GM19455 (cell line): ENCODE measurements around the gene THAP5.
"Not testable (repeated sequence)": the region's sequence is repeated elsewhere in the genome, so short reads cannot be mapped to it uniquely, and the experiment has no call there.

ENCODE experiments used
- ATAC-seq: cut with Tn5 transposase; IDR thresholded peaks from one replicate; pipeline ENCODE4 v1.9.1; 2021; ENCODE audit not compliant: unreplicated experiment

Gene THAP5

DNA sequence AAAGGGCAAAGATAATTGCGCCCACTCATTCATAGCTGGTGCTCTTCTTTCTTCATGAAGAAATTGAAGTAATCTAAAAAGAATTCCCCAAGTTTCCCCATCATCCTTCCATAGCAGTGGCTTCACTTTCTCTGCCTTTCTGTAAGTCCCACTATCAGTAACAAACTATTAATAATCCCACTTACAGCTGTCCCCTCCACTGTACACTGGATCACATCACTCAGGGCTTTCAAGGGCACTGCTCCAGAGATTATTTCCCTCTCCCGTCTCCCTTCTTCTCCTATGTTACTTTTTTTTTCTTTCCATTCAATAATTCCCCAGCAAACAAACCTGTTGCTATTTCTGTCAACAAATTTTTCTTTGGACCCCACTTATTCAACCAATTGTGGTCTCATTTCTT is 16.3 kb upstream of the THAP5 start:
- no peak for ATAC-seq

- no peak for ATAC-seq
Observed at GRCh38 chr7:108584211-108584610, 14.7 kb upstream of the THAP5 start.

- no peak for ATAC-seq
Observed at GRCh38 chr7:108581655-108582491, 12.4 kb upstream of the THAP5 start.

GRCh38 chr7:108580298-108580697 is 10.8 kb upstream of the THAP5 start:
- ATAC-seq = no peak

GRCh38 chr7:108578937-108579336 is 9.4 kb upstream of the THAP5 start:
- ATAC-seq = no peak

GRCh38 chr7:108576116-108576515 is 6.6 kb upstream of the THAP5 start:
- ATAC-seq = no peak

- no peak for ATAC-seq
Observed at GRCh38 chr7:108575156-108575555, 5.7 kb upstream of the THAP5 start.

DNA sequence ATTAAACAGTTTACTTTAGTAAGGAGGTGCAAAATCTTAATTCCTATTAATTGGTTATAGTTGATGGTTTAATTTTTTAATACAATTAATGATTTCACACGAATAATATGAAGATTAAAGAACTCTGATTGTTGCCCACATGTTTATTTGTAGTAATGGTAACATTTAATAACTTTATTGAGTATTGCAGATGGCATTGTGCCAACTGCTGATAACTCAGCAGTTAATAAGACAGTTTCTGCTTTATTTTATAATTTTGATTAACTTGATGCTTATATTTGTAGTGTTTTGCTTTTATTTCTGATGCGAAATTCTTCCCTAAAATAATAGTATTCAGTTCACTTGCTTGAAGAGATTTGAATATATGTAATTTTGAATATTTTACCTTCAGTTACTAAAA is 3.0 kb upstream of the THAP5 start:
- no peak for ATAC-seq

DNA sequence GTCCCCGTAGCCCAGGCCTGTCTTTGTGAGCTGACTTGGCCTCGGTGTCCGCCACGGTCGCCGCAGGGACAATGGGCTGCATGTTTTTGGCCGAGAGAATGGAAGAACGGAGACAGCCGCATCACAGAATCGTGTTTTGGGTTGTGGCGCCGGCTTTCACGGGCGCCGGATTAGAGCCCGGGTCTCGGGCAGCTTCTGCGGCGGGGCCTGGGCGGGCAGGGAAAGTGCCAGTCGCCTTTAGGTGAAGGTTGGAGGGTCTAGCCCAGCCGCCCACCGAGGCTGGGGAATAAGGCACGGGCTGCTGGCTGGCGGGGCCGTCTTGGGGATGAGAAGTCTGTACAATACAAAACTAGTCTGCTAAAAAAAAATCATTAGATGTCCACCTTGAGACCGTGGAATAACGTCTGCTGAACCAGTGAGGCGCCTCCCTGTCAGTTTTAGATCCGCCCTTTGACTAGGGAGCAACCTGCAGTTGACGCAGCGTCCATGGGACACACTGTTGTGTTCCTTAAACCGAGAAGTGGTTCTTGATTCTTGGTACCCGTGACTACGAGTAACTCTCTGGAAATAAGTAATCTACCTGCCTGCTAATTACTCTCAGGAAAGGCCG is 745 bp upstream of the THAP5 start:
- peak; percentile 28 for ATAC-seq

DNA sequence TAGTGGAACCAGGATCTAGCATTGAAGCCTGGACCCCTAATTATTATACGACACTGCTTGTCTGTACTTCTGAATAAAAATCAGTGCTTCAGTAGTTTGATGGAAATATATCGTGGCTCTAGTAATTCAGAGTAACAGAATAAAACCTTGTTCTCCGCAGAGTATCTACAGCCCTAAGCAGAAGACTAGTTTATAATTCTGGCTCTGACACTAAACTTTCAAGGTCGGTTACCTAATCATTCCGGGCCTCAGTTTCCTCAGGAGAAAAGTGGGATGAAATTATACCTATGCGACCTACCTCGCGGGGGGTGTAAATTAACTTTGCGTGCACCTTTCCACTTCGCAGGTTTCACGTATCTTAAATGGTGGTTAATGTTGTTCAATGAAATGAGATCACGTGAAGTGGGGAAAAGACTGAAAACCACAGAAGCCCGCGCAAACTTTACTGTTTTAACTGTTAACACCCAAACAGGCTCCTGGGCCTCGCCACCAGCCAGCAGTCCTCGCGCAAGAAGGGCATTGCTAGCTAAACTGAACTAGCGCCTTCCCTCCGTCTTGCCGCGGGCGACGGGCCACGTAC is 615 bp downstream of the THAP5 start:
- ATAC-seq = no peak

- no peak for ATAC-seq
Observed at GRCh38 chr7:108565987-108566386, 3.5 kb downstream of the THAP5 start.

- no peak for ATAC-seq
Observed at GRCh38 chr7:108561047-108561619, 8.4 kb downstream of the THAP5 start.

DNA sequence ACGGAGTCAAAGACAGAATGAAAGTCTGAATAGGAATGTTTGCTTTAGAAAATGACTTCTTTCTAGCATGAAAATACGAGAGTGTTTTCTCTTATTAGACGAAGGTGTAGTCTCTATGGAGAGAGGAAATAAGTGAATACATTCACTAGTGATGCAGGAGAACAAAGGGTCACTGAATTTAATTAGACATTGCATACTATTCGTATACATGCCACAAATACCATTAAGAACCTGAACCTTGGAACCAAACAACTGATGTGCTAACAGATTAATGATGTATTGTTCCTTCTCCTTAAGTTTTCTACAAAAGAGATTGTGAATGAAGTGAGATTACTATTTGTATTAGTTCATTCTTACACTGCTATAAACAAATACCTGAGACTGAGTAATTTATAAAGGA is 10.3 kb downstream of the THAP5 start:
- no peak for ATAC-seq

- no peak for ATAC-seq
Observed at GRCh38 chr7:108557617-108558016, 11.9 kb downstream of the THAP5 start.

DNA sequence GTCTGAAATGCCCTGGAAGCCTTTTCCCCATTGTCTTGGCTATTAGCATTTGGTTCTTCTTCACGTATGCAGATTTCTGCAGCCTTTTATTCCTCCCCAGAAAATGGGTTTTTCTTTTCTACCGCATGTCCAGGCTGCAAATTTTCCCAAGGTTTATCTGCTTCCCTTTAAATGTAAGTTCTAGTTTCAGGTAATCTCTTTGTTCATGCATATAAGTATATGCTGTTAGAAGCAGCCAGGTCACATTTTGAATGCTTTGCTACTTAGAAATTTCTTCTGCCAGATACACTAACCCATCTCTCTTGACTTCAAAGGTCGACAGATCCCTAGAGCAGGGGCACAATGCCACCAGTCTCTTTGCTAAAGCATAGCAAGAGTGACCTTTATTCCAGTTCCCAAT is 12.3 kb downstream of the THAP5 start:
- ATAC-seq = no peak

DNA sequence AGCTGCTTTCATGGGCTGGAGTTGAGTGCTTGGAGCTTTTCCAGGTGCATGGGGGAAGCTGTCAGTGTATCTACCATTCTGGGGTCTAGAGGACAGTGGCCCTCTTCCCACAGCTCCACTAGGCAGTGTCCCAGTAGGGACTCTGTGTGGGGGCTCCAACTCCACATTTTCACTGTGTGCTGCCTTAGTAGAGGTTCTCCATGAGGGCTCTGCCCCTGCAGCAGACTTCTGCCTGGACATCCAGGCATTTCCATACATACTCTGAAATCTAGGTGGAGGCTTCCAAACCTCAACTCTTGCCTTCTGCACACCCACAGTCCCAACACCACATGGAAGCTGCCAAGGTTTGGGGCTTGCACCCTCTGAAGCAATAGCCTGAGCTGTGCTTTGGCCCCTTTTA is 12.8 kb downstream of the THAP5 start:
- ATAC-seq = not testable (repeated sequence)

GRCh38 chr7:108548141-108548896 is 21.2 kb downstream of the THAP5 start:
- ATAC-seq = not testable (repeated sequence)

- no peak for ATAC-seq
Observed at GRCh38 chr7:108541478-108541877, 28.0 kb downstream of the THAP5 start.

- not testable (repeated sequence) for ATAC-seq
Observed at GRCh38 chr7:108538685-108539084, 30.8 kb downstream of the THAP5 start.

DNA sequence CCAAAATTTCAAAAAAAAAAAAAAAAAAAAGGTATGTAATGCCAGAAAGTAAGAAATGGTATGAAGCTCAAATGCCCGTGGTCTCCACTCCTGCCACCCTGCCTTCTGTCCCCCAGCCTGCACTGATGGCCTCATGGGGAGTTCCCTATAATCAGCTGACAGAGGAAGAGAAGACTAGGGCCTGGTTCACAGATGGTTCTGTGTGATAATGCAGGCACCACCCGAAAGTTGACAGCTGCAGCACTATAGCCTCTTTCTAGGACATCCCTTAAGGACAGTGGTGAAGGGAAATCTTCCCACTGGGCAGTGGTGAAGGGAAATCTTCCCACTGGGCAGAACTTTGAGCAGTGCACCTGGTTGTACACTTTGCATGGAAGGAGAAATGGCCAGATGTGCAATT is 31.3 kb downstream of the THAP5 start:
- not testable (repeated sequence) for ATAC-seq

DNA sequence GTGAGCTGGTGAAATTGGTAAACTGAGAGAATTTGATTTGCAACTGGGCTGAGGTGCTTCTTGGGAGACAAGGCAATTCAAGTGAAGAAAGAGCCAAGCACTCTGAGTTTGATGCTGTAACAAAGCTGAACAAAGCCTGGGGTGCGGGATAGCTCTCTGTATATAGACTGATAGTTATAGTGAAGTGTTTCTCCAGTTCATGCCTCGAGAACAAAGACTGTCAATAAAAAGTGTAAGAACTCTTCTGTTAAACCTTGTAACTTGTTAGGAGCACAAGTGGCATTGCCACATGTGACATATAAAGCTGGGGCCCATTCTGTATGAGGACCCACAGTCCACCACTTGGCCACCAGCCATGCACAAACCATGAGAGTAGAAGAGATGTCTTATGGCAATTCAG is 32.3 kb downstream of the THAP5 start:
- ATAC-seq = no peak
